ENCODE data around the gene ABCD3.

- TF ChIP-seq CTCF (IDR thresholded peaks at IDR 0.05 in 4 of 5, conservative IDR thresholded peaks at IDR 0.05 in 1 of 5) (no peak), POLR2A (IDR thresholded peaks at IDR 0.05) (no peak)
Observed at GRCh38 chr1:94462606-94463005, 44.4 kb downstream of the ABCD3 start.

Data from gastrocnemius medialis (tissue), 4 donors.